Measurements from ENCODE around the gene THOC3.
A peak's percentile ranks its signal among the peaks of the same experiment; 100 is the strongest.
"Not testable (repeated sequence)": the region's sequence is repeated elsewhere in the genome, so short reads cannot be mapped to it uniquely, and the experiment has no call there.

The THOC3 gene

GRCh38 chr5:175967471-175968372 lies at the start of gene THOC3:
Gene THOC3 (minus strand): TSS chr5:175968315. CDS start chr5:175968208, 107 bp downstream.
- DNase-seq (ENCODE audit: low read depth, low spot score): peak; percentile 2

DNA sequence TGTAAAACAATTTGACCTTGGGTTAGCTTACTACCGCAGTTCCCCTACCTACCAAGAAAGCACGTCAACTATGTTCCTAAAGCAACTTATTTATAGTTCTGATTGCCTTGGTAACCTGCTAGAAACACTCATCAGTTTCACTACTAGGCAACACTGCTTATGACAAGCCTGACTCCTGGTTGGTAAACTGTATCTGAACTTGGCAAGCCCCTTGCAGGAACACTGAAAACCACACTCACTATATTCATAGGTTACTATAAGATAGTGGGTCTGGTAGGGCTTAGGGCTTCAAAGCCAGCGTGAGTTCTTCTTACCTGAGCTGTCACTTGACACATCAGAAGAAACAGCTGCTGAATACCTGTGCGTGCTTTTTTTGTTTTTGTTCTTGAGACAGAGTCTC lies 49.2 kb upstream of the THOC3 start:
- not testable (repeated sequence) for DNase-seq (ENCODE audit: low read depth, low spot score)

DNA sequence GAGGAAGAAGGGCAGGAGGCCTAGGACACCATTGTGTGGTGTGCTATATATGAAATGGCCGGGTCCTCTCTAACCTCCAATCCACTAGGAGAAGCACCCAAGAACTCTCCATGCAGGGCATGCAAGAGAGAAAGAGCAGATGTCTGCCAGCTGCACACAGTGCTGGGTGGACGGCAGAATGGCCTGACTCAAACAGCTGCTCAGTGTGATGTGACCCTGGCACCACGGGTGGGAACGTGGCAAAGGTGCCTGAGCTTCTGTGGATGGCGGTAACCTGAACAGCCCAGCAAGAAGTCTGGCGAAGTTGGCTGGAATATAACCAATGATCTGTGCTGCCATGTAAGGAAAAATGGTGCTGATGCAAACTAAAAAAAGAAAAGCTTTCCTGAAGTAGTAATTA lies 46.2 kb upstream of the THOC3 start:
- not testable (repeated sequence) for DNase-seq (ENCODE audit: low read depth, low spot score)

DNA sequence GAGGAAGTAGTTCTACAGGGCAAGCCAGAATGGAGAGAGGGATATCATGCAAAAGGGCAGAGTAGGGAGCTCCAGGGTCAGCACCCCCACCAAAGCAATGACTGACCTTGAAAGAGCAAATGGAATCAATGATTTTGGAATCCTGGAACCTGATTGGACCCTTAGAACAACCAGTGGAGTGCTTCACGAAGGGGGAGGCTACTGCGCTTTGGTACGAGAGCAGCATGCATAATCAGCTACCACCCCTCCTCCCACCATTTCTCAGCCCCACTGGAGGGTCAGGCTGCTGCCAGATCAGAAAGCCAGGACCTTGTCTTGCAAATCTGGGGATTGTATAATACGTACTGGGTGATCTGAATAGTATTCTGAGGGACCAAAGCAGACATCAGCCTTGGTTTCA lies 43.0 kb upstream of the THOC3 start:
- DNase-seq (ENCODE audit: low read depth, low spot score): not testable (repeated sequence)

DNA sequence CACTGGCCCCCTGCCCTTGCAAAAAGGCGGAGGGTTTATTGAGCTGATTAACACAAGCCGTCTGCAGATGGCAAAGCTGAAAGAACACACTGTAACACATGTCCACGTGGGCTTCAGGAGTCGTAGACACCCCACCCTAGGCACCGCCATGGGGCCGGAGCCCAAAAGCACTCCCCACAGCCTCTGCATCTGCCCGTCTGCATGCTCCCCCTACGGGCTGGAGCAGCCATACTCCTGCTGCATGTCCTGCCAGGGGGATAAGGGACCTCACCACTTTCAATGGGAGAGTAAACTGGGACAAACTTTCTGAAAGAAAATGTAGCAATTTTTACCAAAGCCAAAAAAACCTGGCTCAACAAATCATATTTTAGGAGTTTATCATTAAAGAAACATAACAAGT lies 42.1 kb upstream of the THOC3 start:
- DNase-seq (ENCODE audit: low read depth, low spot score): not testable (repeated sequence)

- DNase-seq (ENCODE audit: low read depth, low spot score): not testable (repeated sequence)
Observed at GRCh38 chr5:176007220-176007619, 39.1 kb upstream of the THOC3 start.

DNA sequence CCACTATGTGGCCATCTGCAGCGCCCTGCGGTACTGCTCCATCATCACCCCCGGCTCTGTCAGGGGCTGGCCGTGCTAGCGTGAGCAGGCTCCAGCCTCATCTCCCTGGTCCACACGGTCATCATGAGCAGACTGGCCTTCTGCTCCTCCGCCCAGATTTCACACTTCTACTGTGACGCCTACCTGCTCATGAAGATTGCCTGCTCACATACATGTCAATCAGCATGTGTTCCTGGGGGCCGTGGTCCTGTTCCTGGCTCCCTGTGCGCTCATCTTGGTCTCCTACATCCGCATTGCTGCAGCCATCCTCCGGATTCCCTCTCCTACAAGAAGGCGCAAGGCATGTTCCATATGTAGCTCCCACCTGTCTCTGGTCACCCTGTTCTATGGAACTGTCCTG lies 38.7 kb upstream of the THOC3 start:
- DNase-seq (ENCODE audit: low read depth, low spot score): not testable (repeated sequence)

DNA sequence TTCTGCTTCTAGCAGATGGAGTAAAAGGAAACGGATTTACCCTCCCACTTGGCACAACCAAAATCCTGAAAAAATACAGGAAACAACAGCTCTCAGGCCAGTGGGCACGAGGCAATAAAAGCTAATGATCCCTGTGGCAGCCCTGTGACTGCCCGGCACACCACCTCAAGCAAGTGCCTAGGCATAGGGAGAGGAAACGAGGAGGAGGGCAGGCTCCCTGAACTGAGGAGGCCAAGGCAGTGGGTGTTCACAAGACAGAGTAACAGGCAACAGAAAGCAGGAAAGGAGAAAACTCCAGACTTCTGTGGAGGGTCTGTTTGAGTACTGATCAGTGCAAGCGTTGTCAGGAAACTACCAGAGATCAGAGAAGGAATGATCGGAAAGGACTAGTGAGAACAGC lies 29.9 kb upstream of the THOC3 start:
- not testable (repeated sequence) for DNase-seq (ENCODE audit: low read depth, low spot score)

DNA sequence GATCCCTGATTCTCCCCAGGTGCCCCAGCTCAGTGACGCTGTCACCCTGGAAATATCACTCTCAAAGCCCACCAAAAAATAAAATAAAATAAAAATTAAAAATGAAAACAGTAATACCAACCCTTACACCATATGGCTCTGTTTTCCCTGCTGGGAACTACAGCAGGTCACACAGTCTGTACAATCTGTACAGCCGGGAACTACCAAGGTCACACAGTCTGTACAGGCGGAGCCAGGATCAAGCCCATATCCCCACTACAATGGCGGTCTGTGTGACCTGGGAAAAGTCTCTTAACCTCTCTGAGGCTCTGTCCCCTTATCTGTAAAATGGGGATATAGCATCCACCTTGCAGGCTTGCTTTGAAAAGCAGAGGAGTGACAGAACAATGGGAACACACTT lies 29.4 kb upstream of the THOC3 start:
- DNase-seq (ENCODE audit: low read depth, low spot score): not testable (repeated sequence)

- not testable (repeated sequence) for DNase-seq (ENCODE audit: low read depth, low spot score)
Observed at GRCh38 chr5:175996791-175997190, 28.7 kb upstream of the THOC3 start.

- DNase-seq (ENCODE audit: low read depth, low spot score): not testable (repeated sequence)
Observed at GRCh38 chr5:175995506-175995905, 27.4 kb upstream of the THOC3 start.

GRCh38 chr5:175979371-175979995 lies 11.4 kb upstream of the THOC3 start:
- DNase-seq (ENCODE audit: low read depth, low spot score): not testable (repeated sequence)

DNA sequence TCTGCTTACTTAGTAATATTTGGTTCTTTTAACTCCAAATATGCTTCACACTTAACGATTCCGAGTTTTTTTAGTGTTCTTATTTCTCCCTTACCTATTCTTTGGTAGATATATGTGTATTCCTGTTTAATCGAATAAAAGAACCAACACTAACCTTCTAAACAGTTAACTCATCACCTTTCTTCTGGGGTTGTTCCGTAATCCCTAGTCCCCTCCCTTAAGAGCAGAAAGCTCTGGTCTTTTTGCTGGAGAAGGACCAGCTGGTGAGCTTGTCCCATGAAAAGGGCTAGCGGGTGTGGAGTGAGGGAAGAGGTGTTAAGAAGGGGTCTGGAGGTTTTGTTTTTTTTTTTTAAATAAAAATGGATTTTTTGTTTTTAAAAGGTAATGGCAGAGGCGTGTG lies 266 bp upstream of the THOC3 start:
- not testable (repeated sequence) for DNase-seq (ENCODE audit: low read depth, low spot score)

GRCh38 chr5:175962329-175962728 lies 5.8 kb downstream of the THOC3 start:
- not testable (repeated sequence) for DNase-seq (ENCODE audit: low read depth, low spot score)

- not testable (repeated sequence) for DNase-seq (ENCODE audit: low read depth, low spot score)
Observed at GRCh38 chr5:175960228-175960627, 7.9 kb downstream of the THOC3 start.

DNA sequence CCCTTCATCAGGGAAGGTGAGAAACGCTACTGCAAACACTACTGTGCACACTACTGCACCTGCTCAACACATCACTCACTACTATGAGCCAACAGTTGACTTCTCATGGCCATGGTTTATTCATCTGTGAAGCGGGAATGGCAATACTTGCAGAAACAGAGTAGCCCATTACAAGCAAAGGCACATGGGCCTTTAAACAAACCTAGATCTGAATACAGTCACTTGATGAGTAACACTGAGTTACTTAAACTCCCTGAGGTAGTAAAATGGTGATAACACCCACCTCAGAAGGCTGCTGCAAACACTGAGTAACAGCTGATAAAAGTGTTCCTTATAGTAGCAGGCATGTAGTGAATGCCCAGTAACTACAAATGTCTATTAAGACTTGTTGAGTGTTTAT lies 9.6 kb downstream of the THOC3 start:
- DNase-seq (ENCODE audit: low read depth, low spot score): not testable (repeated sequence)

GRCh38 chr5:175954107-175954506 lies 14.0 kb downstream of the THOC3 start:
- DNase-seq (ENCODE audit: low read depth, low spot score): not testable (repeated sequence)

DNA sequence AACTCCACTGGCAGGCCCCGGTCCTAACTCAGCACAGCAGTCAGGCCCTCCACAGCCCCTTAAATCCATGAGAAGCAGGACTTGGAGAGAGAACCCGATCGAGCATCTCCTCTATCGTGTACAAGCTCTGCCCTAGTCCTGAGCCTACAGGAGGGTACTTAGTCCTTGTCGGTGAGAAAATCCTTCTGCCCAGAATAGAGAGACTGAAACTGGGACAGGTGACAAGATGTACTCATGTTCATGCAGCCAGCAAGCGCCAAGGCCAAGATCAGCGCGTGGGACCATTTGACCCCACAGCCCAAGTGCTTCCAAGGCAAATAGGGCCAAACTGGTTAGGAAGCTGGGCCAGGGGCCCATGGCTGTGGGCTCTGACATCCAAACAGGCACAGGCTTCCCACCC lies 15.3 kb downstream of the THOC3 start:
- not testable (repeated sequence) for DNase-seq (ENCODE audit: low read depth, low spot score)

DNA sequence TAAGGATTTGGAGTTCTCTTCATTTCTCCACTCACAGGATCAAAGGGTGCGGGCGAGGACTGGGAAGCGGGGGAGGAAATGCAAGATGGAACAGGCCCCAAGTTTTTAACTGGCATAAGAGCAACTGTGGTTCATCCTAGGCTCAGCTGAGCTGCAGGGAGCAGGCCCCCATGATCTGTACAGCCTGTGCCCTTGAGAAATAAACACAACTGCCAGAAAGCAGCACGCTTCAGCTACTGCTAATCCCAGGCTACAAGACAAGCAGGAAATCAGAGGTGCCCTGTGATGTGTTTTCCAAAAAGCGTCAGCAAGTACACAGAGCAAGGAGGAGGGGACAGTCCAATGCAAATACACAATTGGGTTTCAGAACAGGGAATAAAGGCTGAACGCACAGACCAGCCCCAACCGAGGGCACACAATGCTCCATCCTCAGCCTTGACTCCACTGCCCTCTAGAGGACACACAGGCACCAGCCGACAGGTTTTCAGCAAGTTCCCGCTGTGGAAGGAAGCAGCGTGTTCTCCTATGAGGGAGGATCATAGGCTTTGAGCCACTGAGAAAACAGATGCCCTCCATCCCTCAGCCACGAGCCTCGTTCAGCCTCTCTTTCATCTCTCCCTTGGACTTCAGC lies 16.7 kb downstream of the THOC3 start:
- DNase-seq (ENCODE audit: low read depth, low spot score): not testable (repeated sequence)

- DNase-seq (ENCODE audit: low read depth, low spot score): not testable (repeated sequence)
Observed at GRCh38 chr5:175948329-175949108, 19.6 kb downstream of the THOC3 start.

DNA sequence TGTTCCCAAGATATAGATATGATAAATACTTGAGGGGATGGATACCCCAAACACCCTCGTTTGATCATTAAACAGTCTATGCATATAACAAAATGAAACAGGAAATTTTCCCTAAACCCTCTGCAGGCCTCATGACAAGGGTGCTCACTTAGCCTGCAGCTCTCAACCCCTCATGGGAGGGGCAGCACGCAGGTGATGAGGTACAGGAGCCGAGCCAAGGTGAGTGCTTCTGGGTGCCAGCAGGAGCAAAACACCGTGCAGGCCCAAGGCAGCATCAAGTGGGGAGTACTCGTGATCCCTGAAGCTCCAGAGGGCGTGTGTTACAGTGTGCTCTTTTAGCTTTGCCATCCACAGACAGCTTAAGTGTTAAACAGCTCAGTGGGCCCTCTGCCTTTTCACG lies 24.9 kb downstream of the THOC3 start:
- DNase-seq (ENCODE audit: low read depth, low spot score): not testable (repeated sequence)
